Measurements from ENCODE around the gene CASK.
"Not testable (repeated sequence)": the region's sequence is repeated elsewhere in the genome, so short reads cannot be mapped to it uniquely, and the experiment has no call there.

CASK gene

GRCh38 chrX:41516456-41516855, 406.9 kb downstream of the CASK start:
- no peak for TF ChIP-seq CTCF (IDR thresholded peaks at IDR 0.05; ENCODE audit: low read depth, low read length, missing control alignments)
- DNase-seq, result no peak
- in situ Hi-C loops (cut with HindIII; ENCODE audit: low pct_ligation_motif_present, low sequenced_read_pairs), result no loop called here
- H3K27me3 ChIP-seq (replicated peaks), result no peaks in the 10 kb centered on the region
- no peak overlapping the region for H3K4me3 ChIP-seq (ENCODE audit: low read depth, low read length)
- H3K27ac ChIP-seq, result no peak overlapping the region
- H3K36me3 ChIP-seq (replicated peaks), result no peaks in the 10 kb centered on the region

GRCh38 chrX:41515376-41515775, 408.0 kb downstream of the CASK start:
- in situ Hi-C loops (cut with HindIII; ENCODE audit: low pct_ligation_motif_present, low sequenced_read_pairs), result no loop called here
- TF ChIP-seq CTCF (IDR thresholded peaks at IDR 0.05; ENCODE audit: low read depth, low read length, missing control alignments), result no peak
- no peak for DNase-seq
- no peak overlapping the region for H3K27ac ChIP-seq
- H3K36me3 ChIP-seq (replicated peaks), result no peaks in the 10 kb centered on the region
- no peak overlapping the region for H3K4me3 ChIP-seq (ENCODE audit: low read depth, low read length)
- no peaks in the 10 kb centered on the region for H3K27me3 ChIP-seq (replicated peaks)

GRCh38 chrX:41514179-41514578, 409.2 kb downstream of the CASK start:
- in situ Hi-C loops (cut with HindIII; ENCODE audit: low pct_ligation_motif_present, low sequenced_read_pairs), result no loop called here
- no peaks in the 10 kb centered on the region for H3K27me3 ChIP-seq (replicated peaks)
- no peak overlapping the region for H3K27ac ChIP-seq
- no peak overlapping the region for H3K4me3 ChIP-seq (ENCODE audit: low read depth, low read length)
- no peak for TF ChIP-seq CTCF (IDR thresholded peaks at IDR 0.05; ENCODE audit: low read depth, low read length, missing control alignments)
- no peaks in the 10 kb centered on the region for H3K36me3 ChIP-seq (replicated peaks)
- DNase-seq, result no peak

- DNase-seq; in situ Hi-C loops (cut with HindIII; ENCODE audit: low pct_ligation_motif_present, low sequenced_read_pairs); H3K27me3 ChIP-seq (replicated peaks); H3K36me3 ChIP-seq (replicated peaks); H3K4me3 ChIP-seq (ENCODE audit: low read depth, low read length); H3K27ac ChIP-seq: not testable (repeated sequence)
Observed at GRCh38 chrX:41512853-41513252, 410.5 kb downstream of the CASK start.

GRCh38 chrX:41512394-41512793, 411.0 kb downstream of the CASK start:
- Histone ChIP-seq H3K36me3 (replicated peaks) (no peaks in the 10 kb centered on the region), H3K27me3 (replicated peaks) (no peaks in the 10 kb centered on the region), H3K4me3 (ENCODE audit: low read depth, low read length) (no peak overlapping the region), H3K27ac (no peak overlapping the region)
- in situ Hi-C loops (cut with HindIII; ENCODE audit: low pct_ligation_motif_present, low sequenced_read_pairs), result no loop called here
- no peak for DNase-seq
- no peak for TF ChIP-seq CTCF (IDR thresholded peaks at IDR 0.05; ENCODE audit: low read depth, low read length, missing control alignments)

- Histone ChIP-seq H3K27ac (no peak overlapping the region), H3K4me3 (ENCODE audit: low read depth, low read length) (no peak overlapping the region), H3K36me3 (replicated peaks) (no peaks in the 10 kb centered on the region), H3K27me3 (replicated peaks) (no peaks in the 10 kb centered on the region)
- in situ Hi-C loops (cut with HindIII; ENCODE audit: low pct_ligation_motif_present, low sequenced_read_pairs), result no loop called here
- TF ChIP-seq CTCF (IDR thresholded peaks at IDR 0.05; ENCODE audit: low read depth, low read length, missing control alignments), result no peak
- no peak for DNase-seq
Observed at GRCh38 chrX:41507919-41508318, 415.4 kb downstream of the CASK start.
